OCI-LY7 (cell line): ENCODE data around the gene SEC14L1. TPM values are rescaled to one million over a fixed set of nuclear protein-coding genes. Genes with fewer than 3 reads are reported as not detected.

Experiments
- BruUV-seq: library from RNA; stranded (reverse); fragments of 400-500 nt; replicated peaks from 2 replicates; lab custom pipeline; 2021; lab: Mats Ljungman, UMichigan
- CTCF ChIA-PET: fragments of 300-600 bp; sonication (Branson Sonifier 250); formaldehyde crosslinking; loops from one replicate; lab custom pipeline; 2022; ENCODE audit warnings: antibody characterized with exemption; ENCODE audit not compliant: unreplicated experiment; lab: Charles Lee
- POLR2A ChIA-PET: fragments of 300-600 bp; sonication (Branson Sonifier 250); formaldehyde crosslinking; loops from one replicate; lab custom pipeline; 2022; ENCODE audit warnings: antibody characterized with exemption; lab: Charles Lee
- DNase-seq: peaks from one replicate; pipeline ENCODE4 v3.0.0-alpha.2; 2015; ENCODE audit warnings: low spot score
- H2AFZ ChIP-seq: fragments of 200-600 bp; sonication (generic), shearing (Covaris generic); 2 replicates; pipeline ENCODE4 v1.6.1; 2014; ENCODE audit warnings: mild to moderate bottlenecking, antibody characterized with exemption, low read length, moderate library complexity
- H3K27ac ChIP-seq: fragments of 200-600 bp; sonication (generic); 2 replicates; pipeline ENCODE4 v1.5.1; 2014; ENCODE audit warnings: mixed run types, low read depth, mild to moderate bottlenecking, moderate library complexity, low read length, inconsistent platforms; ENCODE audit not compliant: poor library complexity, severe bottlenecking
- H3K36me3 ChIP-seq: fragments of 200-600 bp; sonication (generic); 2 replicates; pipeline ENCODE4 v1.6.1; 2014; ENCODE audit warnings: mild to moderate bottlenecking, antibody characterized with exemption, low read length, moderate library complexity, mixed read lengths; ENCODE audit not compliant: insufficient read depth
- H3K4me1 ChIP-seq: fragments of 200-600 bp; sonication (generic); 2 replicates; pipeline ENCODE4 v1.5.1; 2014; ENCODE audit warnings: mild to moderate bottlenecking, low read length; ENCODE audit not compliant: insufficient read depth, poor library complexity, severe bottlenecking
- H3K4me2 ChIP-seq: fragments of 200-600 bp; sonication (generic); 2 replicates; pipeline ENCODE4 v1.6.1; 2014; ENCODE audit warnings: mild to moderate bottlenecking, low read length
- H3K4me3 ChIP-seq: fragments of 200-600 bp; sonication (generic); 2 replicates; pipeline ENCODE4 v1.5.1; 2014; ENCODE audit warnings: mild to moderate bottlenecking, low read depth, low read length; ENCODE audit not compliant: poor library complexity, severe bottlenecking
- H3K79me2 ChIP-seq: fragments of 200-600 bp; sonication (generic); 2 replicates; pipeline ENCODE4 v1.6.1; 2016; ENCODE audit warnings: low read depth, mild to moderate bottlenecking, low read length, moderate library complexity, mixed read lengths; ENCODE audit not compliant: insufficient read depth
- H3K9me2 ChIP-seq: fragments of 200-600 bp; sonication (generic); 2 replicates; pipeline ENCODE4 v1.6.1; 2016; ENCODE audit warnings: mild to moderate bottlenecking, low read length, mixed read lengths; ENCODE audit not compliant: insufficient read depth
- H3K9me3 ChIP-seq: fragments of 200-600 bp; sonication (generic); 2 replicates; pipeline ENCODE4 v1.6.1; 2014; ENCODE audit warnings: mild to moderate bottlenecking, mixed run types, low read length, mixed read lengths
- H4K20me1 ChIP-seq: fragments of 200-600 bp; sonication (generic); 2 replicates; pipeline ENCODE4 v1.6.1; 2014; ENCODE audit warnings: mild to moderate bottlenecking, antibody characterized with exemption, low read length, moderate library complexity, mixed read lengths; ENCODE audit not compliant: insufficient read depth
- EZH2phosphoT487 ChIP-seq: fragments of 200-600 bp; sonication (generic); IDR thresholded peaks from 2 replicates; pipeline ENCODE4 v1.6.1; 2018; ENCODE audit warnings: low read depth, borderline replicate concordance, mild to moderate bottlenecking, mixed run types, antibody characterized with exemption, low read length, moderate library complexity, mixed read lengths
- intact Hi-C: fragments of 100-400 bp; cut with micrococcal nuclease; formaldehyde crosslinking; loops from one replicate; pipeline ENCODE4 v1.10.0; 2022; ENCODE audit not compliant: unreplicated experiment
- total RNA-seq, 2 experiments: library from RNA; depleted of rRNA in 1 of 2; stranded (reverse); fragments of >200 nt in 1 of 2; shearing (Covaris generic) in 1 of 2; gene quantifications; 2 replicates each; pipeline ENCODE4 v1.2.3, GENCODE V29; 2014 to 2022
- TF ChIP-seq, protein P1 (sequence below): fragments of 200-600 bp; sonication (generic); conservative IDR thresholded peaks from 2 replicates; pipeline ENCODE4 v1.5.1; 2014; ENCODE audit warnings: mild to moderate bottlenecking, antibody characterized with exemption, low read length, moderate library complexity, mixed read lengths

The SEC14L1 gene
- total RNA-seq, 2 experiments from 2014 or later = 137 to 227 TPM

DNA sequence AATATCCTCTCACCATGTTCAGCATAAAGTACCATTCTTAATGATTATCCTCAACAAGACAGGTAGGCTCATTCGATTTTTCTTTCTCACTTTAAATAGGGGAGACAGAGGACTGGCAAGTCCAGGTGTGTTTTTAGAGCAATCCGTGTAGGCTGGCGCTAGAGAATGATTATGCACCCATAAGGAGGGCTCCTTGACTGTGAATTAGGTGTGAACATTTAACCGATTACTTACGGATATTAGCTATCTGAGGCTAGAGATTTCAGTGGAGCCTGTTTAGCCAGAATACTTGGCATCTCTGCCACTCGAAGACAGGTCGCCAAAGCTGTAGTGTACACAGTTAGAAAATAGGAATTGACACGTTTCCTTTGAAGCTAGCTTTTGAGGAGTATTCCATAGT is 1.9 kb downstream of the SEC14L1 start:
- BruUV-seq = no TSS peak
- Histone ChIP-seq H2AFZ (no peak overlapping the region), H3K79me2 (peaks cover 58% of the 10 kb centered on the region), H3K9me3 (peaks cover 10% of the 10 kb centered on the region), H3K4me2 (peak overlapping the region; percentile 87), H4K20me1 (peaks cover 11% of the 10 kb centered on the region; the same call in 1 of the 2 replicates), H3K27ac (peak overlapping the region; percentile 95), H3K36me3 (peaks cover 56% of the 10 kb centered on the region), H3K4me3 (peak overlapping the region; percentile 93), H3K9me2 (no peaks in the 10 kb centered on the region), H3K4me1 (peaks cover 61% of the 10 kb centered on the region)
- intact Hi-C loops = loop anchor here (2.0 to 10.0 kb wide), 5 partner anchors 180 to 405 kb away; partner anchors contain the start of genes MFSD11 and SRSF2
- peak; percentile 33 for DNase-seq
- TF ChIP-seq, protein P1, sequence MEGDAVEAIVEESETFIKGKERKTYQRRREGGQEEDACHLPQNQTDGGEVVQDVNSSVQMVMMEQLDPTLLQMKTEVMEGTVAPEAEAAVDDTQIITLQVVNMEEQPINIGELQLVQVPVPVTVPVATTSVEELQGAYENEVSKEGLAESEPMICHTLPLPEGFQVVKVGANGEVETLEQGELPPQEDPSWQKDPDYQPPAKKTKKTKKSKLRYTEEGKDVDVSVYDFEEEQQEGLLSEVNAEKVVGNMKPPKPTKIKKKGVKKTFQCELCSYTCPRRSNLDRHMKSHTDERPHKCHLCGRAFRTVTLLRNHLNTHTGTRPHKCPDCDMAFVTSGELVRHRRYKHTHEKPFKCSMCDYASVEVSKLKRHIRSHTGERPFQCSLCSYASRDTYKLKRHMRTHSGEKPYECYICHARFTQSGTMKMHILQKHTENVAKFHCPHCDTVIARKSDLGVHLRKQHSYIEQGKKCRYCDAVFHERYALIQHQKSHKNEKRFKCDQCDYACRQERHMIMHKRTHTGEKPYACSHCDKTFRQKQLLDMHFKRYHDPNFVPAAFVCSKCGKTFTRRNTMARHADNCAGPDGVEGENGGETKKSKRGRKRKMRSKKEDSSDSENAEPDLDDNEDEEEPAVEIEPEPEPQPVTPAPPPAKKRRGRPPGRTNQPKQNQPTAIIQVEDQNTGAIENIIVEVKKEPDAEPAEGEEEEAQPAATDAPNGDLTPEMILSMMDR = no peak
- TF ChIP-seq EZH2phosphoT487 = no peak
- CTCF ChIA-PET = no interaction called here
- POLR2A ChIA-PET = interaction anchor here (0.6 to 3.0 kb wide), 11 partner anchors 12 to 524 kb away, joined by 3 to 13 read pairs (median 3); no protein-coding TSS in a partner anchor

DNA sequence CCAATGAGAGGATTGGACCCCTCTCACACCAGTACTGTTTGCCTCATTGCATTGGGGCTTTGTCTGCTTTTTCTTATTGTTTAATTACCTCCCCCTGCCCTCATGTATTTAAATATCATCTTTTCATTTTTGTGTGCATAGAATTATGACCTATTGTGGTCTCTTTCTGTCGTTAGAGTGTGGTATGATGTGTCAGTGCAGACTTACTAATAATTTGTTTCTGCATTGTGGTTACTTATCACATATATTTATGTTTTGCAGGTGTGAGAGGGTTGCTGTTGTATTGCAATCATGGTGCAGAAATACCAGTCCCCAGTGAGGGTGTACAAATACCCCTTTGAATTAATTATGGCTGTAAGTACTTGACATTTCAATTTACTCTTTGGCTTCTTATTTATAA is 2.5 kb downstream of the SEC14L1 start:
- H3K79me2 ChIP-seq = peaks cover 65% of the 10 kb centered on the region
- no TSS peak for BruUV-seq
- H3K36me3 ChIP-seq = peaks cover 62% of the 10 kb centered on the region
- TF ChIP-seq, protein P1 = 0 out of 2 replicates have a peak, but pooled peaks have one; percentile 9
- no peak for TF ChIP-seq EZH2phosphoT487
- no peaks in the 10 kb centered on the region for H3K9me2 ChIP-seq
- intact Hi-C loops = loop anchor here (2.0 to 10.0 kb wide), 5 partner anchors 179 to 406 kb away; partner anchors contain the start of genes MFSD11 and SRSF2
- H3K4me1 ChIP-seq = peaks cover 67% of the 10 kb centered on the region
- H2AFZ ChIP-seq = no peak overlapping the region
- ChIA-PET CTCF (no interaction called here), POLR2A (interaction anchor here (1.3 to 1.6 kb wide), 2 partner anchors 18 to 40 kb away, joined by 3 read pairs; no protein-coding TSS in a partner anchor)
- peak overlapping the region; percentile 93 for H3K4me3 ChIP-seq
- H3K4me2 ChIP-seq = peak overlapping the region; percentile 87
- peaks cover 17% of the 10 kb centered on the region; the same call in 1 of the 2 replicates for H4K20me1 ChIP-seq
- DNase-seq = peak; percentile 60
- H3K27ac ChIP-seq = peak overlapping the region; percentile 95
- peaks cover 9% of the 10 kb centered on the region; the same call in 1 of the 2 replicates for H3K9me3 ChIP-seq

DNA sequence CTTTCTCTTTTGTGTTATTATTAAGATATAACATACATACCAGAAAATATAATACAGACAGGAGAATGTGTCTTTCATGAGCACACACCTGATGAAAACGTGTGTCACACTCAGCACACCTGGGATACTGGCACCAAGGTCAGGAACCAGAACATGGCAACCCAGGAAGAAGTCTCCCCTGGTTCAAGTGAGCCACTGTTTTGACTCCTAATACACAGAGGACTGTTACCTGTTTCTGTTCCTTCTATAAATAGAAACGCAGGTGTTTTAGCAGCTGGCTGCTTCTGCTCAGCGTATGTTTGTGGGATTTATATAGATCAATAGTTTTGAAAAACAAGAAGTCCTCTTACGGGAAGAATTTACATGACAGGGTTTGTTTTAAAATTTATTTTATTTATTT is 3.5 kb downstream of the SEC14L1 start:
- intact Hi-C loops = loop anchor here (5.0 to 10.0 kb wide), 4 partner anchors 261 to 407 kb away; partner anchors contain the start of genes MFSD11 and SRSF2
- Histone ChIP-seq H3K4me1 (peaks cover 76% of the 10 kb centered on the region), H4K20me1 (peaks cover 21% of the 10 kb centered on the region; the same call in 1 of the 2 replicates), H3K4me3 (peak overlapping the region; percentile 93), H3K36me3 (peaks cover 71% of the 10 kb centered on the region), H3K27ac (peak overlapping the region; percentile 95), H3K9me2 (no peaks in the 10 kb centered on the region), H3K79me2 (peaks cover 74% of the 10 kb centered on the region), H3K9me3 (peaks cover under 1% of the 10 kb centered on the region; the same call in 1 of the 2 replicates), H3K4me2 (peak overlapping the region; percentile 87), H2AFZ (no peak overlapping the region)
- POLR2A ChIA-PET = interaction anchor here (0.6 kb wide), 1 partner anchor 49 kb away, joined by 5 read pairs; no protein-coding TSS in a partner anchor
- CTCF ChIA-PET = interaction anchor here (1.0 to 3.0 kb wide), 2 partner anchors 54 to 67 kb away, joined by 3 to 13 read pairs; no protein-coding TSS in a partner anchor
- BruUV-seq = no TSS peak
- no peak for TF ChIP-seq EZH2phosphoT487
- TF ChIP-seq, protein P1 = no peak
- peak; percentile 92 for DNase-seq
